NCI-H774 (cell line): ENCODE results near the gene ADPRH.
A peak's percentile ranks its signal among the peaks of the same experiment; 100 is the strongest.
"Not testable (repeated sequence)": the region's sequence is repeated elsewhere in the genome, so short reads cannot be mapped to it uniquely, and the experiment has no call there.

Source experiments
- DNase-seq: peaks from one replicate; lab custom pipeline; 2025; lab: John Stamatoyannopoulos, UW

ADPRH gene

GRCh38 chr3:119579366-119580066 is at the start of gene ADPRH:
ADPRH (plus strand) TSS chr3:119579492; CDS start chr3:119582170, 2,678 bp downstream.
- peak; percentile 20 for DNase-seq

- DNase-seq: no peak
These were observed 49.4 kb upstream of the ADPRH start for GRCh38 chr3:119529883-119530282.

- no peak for DNase-seq
These were observed 48.8 kb upstream of the ADPRH start for GRCh38 chr3:119530456-119530855.

GRCh38 chr3:119531151-119531550 is 48.1 kb upstream of the ADPRH start:
- no peak for DNase-seq

GRCh38 chr3:119534296-119534695 is 45.0 kb upstream of the ADPRH start:
- no peak for DNase-seq

GRCh38 chr3:119536757-119537156 is 42.5 kb upstream of the ADPRH start:
- DNase-seq: no peak

GRCh38 chr3:119538772-119539171 is 40.5 kb upstream of the ADPRH start:
- no peak for DNase-seq

GRCh38 chr3:119541547-119541946 is 37.7 kb upstream of the ADPRH start:
- DNase-seq: no peak

GRCh38 chr3:119542168-119542767 is 37.0 kb upstream of the ADPRH start:
- no peak for DNase-seq

- DNase-seq: no peak
These were observed 36.1 kb upstream of the ADPRH start for GRCh38 chr3:119543147-119543546.

- DNase-seq: no peak
These were observed 32.1 kb upstream of the ADPRH start for GRCh38 chr3:119547227-119547626.

GRCh38 chr3:119548341-119548740 is 31.0 kb upstream of the ADPRH start:
- no peak for DNase-seq

GRCh38 chr3:119550192-119550910 is 28.9 kb upstream of the ADPRH start:
- no peak for DNase-seq

- no peak for DNase-seq
These were observed 27.7 kb upstream of the ADPRH start for GRCh38 chr3:119551598-119551997.

GRCh38 chr3:119552928-119553327 is 26.4 kb upstream of the ADPRH start:
- not testable (repeated sequence) for DNase-seq

GRCh38 chr3:119553823-119554415 is 25.4 kb upstream of the ADPRH start:
- DNase-seq: no peak

- DNase-seq: no peak
These were observed 24.0 kb upstream of the ADPRH start for GRCh38 chr3:119555309-119555735.

GRCh38 chr3:119555929-119556328 is 23.4 kb upstream of the ADPRH start:
- DNase-seq: no peak

- no peak for DNase-seq
These were observed 22.0 kb upstream of the ADPRH start for GRCh38 chr3:119557192-119557876.

GRCh38 chr3:119557877-119558269 is 21.4 kb upstream of the ADPRH start:
- no peak for DNase-seq

- no peak for DNase-seq
These were observed 20.5 kb upstream of the ADPRH start for GRCh38 chr3:119558626-119559317.
